CD4-positive, alpha-beta T cell treated with Interleukin-17A for 4 hours (primary cell): ENCODE data around the gene ARHGAP31.
"Not testable (repeated sequence)": the region's sequence is repeated elsewhere in the genome, so short reads cannot be mapped to it uniquely, and the experiment has no call there.

Source experiments
- DNase-seq: peaks from one replicate; pipeline ENCODE4 v3.0.0-alpha.2; 2020; ENCODE audit warnings: mixed read lengths

ARHGAP31 gene

DNA sequence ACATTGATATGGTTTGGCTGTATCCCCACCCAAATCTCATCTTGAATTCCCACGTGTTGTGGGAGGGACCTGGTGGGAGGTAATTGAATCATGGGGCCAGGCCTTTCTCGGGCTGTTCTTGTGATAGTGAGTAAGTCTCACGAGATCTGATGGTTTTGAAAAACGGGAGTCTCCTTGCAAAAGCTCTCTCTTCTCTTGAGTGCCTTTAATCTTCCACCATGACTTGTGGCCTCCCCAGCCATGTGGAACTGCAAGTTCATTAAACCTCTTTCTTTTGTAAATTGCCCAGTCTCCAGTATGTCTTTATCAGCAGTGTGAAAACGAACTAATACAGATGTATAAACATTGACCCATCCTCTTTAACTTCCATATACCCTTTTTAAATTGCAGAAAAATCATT, 26.6 kb downstream of the ARHGAP31 start:
- not testable (repeated sequence) for DNase-seq

DNA sequence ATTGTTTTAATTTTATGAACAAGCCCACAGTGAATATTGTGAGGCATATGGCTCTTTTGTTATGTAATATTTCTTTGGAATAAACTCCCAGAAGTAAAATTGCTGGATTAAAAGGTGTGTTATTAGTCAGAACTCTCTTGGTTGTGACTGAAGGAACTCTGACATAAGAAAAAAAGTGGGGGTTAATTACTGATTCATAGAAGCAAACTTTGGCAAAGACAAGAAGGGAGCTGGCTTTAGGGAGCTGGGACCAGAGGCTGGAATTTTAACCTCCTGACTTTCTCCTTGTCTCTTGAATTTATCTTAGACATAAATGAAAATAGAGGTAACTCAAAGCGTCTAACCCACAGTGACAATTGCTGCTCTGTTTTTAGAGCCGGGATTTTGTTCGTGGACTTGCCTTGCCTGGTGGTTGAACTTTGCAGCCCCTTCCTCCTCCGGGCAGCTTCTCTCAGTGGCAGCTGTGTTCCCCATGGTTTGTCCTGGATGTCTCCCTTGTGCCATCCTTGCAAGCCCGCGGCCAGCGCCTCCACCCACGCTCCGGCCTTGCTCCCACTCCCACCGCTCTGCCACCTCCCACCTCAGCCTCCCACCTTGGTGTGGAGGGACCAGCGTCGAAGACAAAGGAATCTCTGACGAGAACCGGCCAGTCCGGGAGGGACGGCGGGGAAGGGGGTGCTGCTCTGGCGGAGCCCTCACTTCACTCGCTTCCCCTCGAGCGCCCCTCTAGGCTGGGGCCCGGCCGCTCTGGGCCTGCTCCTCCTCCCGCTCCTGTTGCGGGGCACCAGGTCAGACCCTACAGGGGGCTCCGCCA, 28.0 kb downstream of the ARHGAP31 start:
- DNase-seq = no peak

DNA sequence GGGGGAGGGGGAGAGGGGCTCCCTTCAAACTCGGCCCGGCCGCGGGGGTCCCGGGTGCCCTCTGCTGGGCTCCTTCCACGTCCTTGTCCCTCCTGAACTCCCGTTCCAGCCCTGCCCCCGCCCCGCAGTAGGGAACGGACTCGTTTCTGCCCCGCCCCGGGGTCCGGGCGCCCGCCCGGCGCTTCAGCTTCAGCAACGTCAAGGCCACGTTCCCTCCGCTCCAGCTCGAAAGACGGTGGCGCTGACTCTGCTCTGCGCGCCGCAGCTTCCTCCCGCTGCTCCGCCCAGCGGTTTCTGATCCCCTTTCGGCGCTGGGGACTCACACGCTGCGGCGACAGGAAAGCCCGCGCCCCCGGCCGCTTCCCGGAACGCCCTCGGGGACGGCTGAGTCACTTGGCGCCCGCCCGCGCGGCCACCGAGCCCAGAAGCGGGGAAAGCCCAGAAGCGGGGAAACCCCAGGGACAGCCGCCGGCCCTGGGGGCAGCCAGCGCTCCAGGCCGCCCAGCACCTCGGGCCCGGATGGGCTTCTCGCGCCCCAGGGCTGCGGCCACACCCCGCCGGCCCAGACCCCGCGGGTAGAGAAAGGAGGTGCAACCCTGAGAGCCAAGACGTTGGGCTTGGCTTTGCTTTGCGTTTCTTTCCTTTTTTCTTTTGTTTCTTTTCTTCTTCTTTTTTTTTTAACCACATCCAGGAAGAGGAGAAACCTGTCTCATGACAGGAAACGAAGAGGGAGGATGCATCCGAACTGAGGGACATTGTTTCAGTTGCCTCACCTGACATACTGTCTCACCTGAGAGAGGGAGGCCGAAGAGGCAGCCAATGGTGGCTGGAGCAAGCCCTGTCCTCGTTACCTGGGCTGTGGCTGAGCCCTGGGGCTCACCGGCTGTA, 28.9 kb downstream of the ARHGAP31 start:
- peak; percentile 91 for DNase-seq

DNA sequence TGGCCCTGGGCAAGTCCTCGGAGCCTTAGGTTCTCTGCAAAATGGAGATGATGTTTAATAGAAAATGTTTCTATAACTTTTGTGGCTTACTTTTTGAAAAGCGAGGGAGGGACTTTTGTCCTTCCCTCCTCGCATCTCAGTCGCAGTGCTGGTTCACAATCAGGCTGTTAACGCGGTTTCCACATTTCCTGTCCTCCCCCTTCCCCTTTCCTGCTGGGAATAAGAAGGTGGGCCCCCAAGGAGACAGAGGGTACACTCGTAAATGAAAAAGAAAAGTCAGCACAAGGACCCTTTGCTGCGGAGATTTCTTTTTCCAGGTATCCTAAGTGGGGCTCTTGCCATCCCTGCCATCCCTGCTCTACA, 29.5 kb downstream of the ARHGAP31 start:
- DNase-seq = no peak

DNA sequence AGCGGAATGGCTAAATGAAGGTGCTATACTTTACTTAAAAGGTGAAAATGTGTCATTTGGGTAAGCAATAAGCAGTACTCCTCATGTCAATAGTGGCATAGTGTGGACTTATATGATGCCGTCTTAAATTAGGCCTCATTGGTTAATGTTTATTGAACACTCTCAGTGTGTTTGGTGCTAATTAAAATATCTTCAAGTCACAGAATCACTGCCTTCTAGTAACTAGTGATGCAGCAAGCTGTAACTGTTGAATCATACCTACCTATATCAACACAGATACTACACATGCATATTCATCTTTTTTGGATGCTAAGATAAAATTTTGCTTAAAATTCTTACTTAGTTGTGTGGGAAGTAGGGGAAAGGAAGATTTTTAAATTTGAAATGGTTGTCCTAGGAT, 30.7 kb downstream of the ARHGAP31 start:
- no peak for DNase-seq

DNA sequence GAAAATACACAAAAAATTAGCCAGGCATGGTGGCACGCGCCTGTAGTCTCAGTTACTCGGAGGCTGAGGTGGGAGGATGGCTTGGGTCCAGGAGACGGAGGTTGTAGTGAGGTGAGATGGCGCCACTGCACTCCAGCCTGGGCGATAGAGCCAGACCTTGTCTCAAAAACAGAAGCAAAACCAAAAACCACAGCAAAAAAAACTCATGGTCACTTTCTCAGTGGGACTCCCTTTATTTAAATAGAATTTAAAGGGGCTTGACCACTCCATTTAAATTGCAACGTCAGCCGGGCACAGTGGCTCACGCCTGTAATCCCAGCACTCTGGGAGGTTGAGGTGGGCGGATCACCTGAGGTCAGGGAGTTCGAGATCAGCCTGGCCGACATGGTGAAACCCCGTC, 32.8 kb downstream of the ARHGAP31 start:
- DNase-seq = no peak

DNA sequence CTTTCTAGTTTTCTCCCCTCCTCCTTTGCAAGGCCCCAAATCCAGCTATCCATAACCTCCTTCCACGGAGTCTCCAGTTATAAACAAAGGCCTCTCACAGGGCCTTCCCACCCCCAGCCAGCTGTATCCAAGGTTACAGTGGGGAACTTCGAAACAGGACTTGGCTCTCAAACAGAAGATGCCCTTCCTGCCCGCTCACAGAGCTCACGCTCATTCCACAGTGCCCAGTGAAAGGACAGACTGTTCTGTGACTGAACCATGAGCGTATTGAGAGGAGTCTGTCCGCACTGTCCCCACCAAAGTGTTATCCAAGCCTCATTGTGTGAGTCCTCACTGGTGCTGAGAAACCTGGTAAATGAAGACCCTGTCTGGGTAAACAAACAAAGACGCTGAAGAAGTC, 35.4 kb downstream of the ARHGAP31 start:
- DNase-seq = no peak

DNA sequence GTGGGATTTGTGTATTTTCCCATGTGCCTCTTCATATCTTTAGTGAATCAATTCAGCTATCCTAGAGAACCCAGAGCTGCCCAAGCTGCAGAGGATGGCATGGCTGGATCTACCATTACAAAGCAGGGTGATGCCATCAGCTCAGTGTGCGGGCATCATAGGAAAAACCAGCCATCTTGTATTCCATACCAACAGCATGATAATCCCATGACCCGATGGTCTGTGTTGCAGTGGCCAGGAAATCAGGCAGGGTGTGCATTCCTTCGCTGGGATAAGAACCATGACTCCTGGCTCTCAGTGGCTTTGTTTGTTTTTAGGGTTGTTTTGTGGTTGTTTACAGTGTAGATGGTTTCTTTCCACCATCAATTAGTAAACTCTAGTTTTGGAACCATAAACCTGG, 36.0 kb downstream of the ARHGAP31 start:
- DNase-seq = no peak

DNA sequence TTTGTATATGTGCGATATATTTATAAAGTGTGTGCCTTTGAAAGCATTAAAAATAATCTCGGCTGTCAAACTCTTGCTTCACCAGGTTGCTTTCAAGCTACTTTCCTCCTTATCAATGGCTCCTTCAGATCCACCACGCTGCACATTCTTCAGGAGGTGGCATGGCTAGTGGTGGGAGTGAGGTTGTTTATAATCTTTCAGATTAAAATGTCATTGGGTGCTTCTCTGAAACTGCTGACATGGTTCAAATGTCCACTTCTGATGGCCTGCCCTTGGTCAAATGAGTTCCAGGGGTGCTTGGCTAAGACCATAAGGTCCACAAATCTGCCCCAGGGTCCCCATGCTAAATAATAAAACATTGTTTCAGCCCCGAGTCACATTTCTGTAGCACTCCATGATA, 36.7 kb downstream of the ARHGAP31 start:
- no peak for DNase-seq

DNA sequence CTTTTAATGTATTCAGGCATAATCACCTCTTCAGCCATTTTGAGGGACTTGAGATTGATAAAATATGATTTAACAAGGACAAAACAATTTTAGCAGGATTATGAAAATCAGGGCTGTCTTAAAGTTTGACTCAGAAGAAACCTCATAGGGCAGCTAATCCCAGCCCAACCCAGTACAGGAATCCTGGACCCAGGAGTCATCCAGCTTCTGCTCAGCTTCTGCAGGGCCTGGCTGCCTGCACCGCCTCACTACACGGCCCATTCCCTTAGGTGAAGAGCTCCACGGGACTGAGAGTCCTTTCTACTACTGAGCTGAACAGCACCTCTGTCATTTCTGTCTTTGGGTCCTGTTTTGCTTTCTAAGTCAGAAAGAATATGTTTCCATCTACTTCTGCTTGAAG, 37.5 kb downstream of the ARHGAP31 start:
- no peak for DNase-seq

DNA sequence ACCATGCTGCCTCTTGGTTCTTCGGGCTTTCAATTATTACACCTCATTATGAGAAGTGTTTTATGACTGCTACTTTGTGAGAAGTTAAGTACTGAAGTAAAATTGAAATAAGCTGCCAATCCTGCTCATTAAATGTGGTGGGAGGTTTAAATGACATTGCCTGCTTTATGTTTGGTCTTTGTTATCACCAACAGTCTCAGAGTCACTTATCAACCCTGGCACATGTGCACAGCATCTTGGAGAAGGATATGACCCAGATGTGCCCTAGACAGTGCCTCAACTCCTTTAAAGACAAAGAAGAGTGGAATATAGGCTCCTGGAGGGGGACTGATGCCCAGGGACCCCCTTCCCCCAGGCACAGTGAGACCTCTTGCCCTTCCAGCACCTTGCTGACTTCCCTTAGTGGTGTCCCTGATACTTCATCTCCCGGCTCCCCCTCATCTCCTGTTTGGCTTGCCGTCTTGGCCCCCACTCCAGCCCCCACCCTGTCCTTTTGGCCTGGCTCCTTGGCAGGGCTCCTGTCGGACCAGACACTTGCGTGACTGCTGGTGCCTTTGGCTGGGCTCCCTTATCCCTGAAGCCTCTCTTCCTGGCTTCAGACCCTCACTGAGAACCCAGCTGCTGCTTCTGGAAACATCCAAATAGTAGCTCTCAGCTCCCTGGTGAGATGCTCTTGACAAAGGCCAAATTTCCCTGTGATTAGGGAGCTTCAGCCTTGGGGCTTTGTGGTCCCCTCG, 39.8 kb downstream of the ARHGAP31 start:
- DNase-seq = no peak

DNA sequence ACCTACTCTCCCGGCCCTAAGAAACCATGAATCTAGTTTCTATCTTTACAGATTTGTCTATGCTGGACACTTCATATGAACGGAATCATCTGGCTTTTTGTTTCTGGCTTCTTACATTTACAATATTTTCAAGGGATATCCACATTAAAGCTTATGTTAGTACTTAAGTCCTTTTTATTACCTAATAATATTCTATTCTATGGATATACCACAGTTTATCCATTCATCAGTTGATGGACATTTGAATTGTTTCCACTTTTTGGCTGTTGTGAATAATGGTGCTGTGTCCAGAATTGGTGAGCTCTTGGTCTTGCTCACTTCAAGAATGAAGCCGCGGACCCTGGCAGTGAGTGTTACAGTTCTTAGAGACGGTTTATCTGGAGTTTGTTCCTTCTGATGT, 42.6 kb downstream of the ARHGAP31 start:
- DNase-seq = no peak

DNA sequence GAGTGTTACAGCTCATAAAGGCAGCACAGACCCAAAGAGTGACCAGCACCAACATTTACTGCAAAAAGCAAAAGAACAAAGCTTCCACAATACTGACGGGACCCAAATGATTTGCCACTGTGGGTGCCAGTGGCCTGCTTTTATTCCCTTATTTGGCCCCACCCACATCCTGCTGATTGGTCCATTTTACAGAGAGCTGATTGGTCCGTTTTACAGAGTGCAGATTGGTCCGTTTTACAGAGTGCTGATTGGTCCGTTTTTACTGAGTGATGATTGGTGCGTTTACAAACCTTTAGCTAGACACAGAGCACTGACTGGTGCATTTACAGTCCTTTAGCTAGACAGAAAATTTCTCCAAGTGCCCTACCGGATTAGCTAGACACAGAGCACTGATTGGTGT, 43.2 kb downstream of the ARHGAP31 start:
- DNase-seq = not testable (repeated sequence)

DNA sequence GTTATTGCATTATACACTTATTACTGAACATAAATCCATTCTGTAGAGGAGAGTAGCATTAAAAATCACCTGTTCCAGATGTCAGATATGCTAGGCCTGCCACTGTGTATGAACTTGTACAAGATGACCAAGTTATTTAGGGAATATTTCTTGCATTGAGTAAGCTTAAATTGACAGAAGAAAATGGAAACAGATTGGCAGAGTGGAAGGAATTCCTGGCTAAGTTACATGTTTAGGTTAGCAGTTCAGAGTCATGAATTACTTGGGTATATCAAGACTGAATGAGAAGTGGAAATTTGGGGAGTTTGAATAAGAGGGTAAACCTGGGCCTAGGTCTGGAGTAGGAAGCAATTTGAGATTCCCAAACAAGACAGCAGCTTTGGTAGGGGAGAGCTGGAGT, 44.6 kb downstream of the ARHGAP31 start:
- DNase-seq = no peak

DNA sequence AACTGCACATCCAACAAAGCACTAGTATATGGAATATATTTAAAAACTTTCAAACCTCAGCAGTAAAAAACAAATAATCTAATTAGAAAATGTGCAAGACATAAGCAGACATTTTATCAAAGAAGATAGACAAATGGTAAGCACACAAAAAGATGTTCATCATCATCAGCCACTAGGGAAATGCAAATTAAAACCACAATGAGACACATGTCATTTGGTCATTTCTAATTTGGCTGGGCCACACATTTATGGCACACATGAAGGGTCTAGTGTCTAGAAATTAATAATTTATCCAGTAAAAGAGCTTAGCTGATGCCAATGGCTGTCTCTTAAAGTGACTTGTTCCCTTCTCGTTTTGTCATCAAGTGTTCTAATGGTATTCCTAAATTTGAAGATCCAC, 45.8 kb downstream of the ARHGAP31 start:
- DNase-seq = no peak

DNA sequence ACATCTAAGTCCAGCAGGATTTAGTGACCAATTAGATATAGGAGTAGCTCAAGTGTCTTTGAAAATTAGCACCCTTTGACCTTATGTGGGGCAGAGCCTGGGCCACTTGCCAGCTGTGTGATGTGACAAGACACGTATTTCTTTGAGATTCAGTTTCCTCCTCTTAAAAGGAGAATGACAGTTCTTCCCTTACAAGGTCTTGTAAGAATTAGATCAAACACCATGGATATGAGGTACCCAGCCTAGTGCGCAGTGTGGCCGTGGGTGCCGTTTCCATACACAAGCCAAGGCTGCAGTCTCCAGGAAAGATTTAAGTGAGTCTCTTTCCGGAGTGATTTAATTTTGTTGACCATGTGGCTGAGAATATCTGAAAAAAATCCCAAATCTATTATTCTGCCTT, 46.3 kb downstream of the ARHGAP31 start:
- DNase-seq = no peak

DNA sequence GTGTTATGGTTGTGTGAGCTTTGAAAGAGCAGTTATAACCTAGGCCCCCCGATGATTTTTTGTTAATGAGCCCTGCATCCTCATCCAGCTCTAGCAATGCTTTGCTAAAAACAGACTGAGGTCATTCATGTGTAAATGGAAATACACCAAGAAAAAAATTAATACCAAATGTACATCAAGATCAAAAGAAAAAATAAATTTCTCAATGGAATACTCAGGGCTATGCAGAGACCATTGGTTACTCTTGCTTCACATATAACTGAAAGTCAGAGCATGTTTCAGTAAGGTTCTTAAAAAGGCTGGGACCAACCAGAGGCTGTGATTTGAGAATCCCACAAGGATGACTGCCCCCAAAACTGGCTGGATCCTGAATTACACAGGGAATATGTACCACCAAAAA, 48.0 kb downstream of the ARHGAP31 start:
- DNase-seq = no peak

DNA sequence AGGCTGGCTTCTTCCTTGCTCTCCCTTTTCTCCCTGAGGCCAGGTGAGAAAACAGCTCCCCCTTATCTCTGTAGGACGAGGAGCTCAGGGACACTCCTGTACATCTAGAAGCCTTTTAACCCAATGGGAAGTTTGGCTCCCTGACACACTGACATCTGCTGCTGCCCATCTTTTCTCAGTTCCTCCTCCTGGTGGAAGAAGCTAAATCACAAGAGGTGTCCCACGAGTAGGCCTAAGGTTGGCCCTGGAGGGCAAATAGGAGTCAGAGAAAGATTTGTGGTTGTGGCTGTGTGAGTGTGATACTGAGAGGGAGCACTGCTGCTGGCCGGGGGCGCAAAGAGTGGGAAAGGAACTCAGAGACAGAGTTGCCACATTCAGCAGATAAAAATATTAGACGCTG, 49.5 kb downstream of the ARHGAP31 start:
- DNase-seq = no peak

DNA sequence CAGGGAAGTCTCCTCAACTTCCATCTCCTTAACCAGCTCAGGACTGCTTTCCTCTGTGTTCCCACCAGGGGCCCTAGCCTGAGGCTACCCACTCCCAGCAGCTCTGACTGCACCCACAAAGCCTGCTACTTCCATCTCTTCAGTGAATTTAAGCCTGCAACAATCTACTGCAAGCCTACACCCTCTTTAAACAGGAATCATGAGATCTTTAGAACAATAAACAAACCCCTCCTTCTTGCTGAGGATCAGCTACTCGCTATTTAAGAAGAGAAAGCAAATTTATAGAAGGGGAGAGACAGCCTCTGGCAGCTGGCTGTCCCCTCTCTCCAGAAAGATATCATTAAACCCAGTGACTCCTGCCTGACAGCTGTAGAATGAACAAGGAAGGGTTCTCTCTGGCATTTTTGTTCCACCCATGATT, 51.9 kb downstream of the ARHGAP31 start:
- DNase-seq = no peak

DNA sequence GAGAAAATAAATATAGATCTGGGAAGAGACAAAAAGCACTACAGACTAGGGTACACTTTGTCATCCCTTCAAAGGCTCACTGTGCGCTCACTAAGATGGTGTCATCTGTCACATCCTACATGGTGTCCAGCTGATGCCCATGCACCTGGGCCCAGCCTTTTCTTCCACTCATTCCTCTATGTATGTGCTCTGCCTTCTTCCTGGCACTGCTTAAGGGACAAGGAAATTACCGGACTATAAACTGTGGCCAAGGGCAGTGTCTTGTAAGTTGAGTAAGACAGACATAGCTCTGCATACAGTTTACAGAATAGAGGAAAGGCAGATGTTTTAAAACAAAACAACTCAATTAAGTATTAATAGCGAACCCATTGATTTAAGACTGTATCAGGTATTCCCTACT, 52.9 kb downstream of the ARHGAP31 start:
- DNase-seq = no peak

DNA sequence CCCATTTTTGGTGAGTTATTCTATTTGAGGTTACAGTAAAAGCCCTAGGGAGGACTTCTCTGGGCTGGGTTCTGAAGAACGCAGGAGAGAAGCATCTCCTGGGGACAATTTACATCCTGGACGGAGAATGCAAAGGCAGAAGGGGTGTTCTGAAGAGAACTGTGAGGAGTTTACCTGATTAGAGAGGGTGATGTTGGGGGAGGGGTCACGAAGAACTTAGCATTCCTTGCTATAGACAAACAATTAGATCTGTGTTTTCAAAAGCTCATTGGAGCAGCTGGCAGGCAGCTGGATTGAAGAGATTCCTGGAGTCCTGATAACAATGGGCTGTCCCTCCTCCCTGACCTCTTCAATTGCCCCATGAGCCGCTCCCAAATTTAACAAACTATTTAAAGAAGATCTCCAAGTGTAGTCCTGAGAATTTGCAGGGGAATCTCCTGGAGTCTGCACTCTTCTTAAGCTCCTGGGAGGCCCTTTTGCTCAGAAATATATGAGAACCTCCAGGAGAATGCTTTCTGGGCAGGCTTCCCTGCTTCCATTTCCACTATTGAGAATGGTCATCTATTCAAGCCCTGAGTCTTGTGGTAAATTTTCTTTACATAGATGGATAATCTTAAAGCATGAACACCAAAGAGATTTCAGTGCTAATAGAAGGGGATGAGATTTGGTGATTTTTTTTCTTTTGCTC, 55.3 kb downstream of the ARHGAP31 start:
- no peak for DNase-seq

DNA sequence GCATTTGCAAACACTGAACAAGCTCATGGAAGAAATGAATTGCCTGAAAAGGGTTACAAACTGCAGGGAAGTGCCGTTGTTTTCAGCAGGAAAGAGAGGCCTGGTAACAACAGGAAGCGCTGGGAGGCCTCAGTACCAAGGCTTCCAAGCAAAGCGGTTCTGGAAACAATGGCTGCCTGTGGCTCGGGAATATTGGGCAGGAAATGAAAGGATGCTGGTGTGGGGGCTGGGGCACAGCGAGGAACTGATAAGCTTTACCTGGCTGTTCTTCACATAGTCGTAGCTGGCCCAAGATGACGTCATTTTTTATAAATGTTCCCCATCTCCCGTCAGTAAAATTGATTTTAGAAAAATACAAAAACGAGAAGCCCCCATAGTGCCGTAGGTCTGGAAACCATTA, 55.9 kb downstream of the ARHGAP31 start:
- no peak for DNase-seq

DNA sequence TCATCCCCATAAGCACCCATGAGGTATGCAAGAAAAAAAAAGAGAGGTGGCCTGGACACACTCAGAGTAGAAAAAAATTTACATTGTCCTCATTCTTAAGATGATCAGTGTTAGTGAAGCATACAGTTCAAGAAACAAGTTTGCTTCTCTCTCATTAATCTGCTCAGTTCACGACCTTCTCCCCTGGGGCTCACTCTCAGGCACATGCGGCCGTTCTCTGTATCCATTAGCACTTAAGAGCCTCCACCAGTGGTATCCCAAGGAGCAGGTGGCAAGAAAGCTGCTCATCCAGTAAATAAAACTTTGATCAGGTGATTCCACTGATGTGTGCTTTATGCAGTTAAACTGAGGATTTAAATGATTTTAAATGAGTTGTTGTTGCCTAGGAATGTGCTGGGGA, 57.4 kb downstream of the ARHGAP31 start:
- no peak for DNase-seq
